ENCODE data around the gene SLC13A5. TPM values are rescaled to one million over a fixed set of nuclear protein-coding genes. Genes with fewer than 3 reads are reported as not detected.

Gene SLC13A5
- total RNA-seq, 4 donors from 2014 or later, result 0.25 TPM; not detected in 3

- DNase-seq (ENCODE audit: low spot score) (no peak), ATAC-seq (ENCODE audit: low FRiP score) (no peak)
- TF ChIP-seq CTCF (IDR thresholded peaks at IDR 0.05), result no peak
Measured at GRCh38 chr17:6724009-6724408, 10.8 kb upstream of the SLC13A5 start.

- ATAC-seq (ENCODE audit: low FRiP score), result no peak
- no peak for DNase-seq (ENCODE audit: low spot score)
- no peak for TF ChIP-seq CTCF (IDR thresholded peaks at IDR 0.05)
Measured at GRCh38 chr17:6721744-6722143, 8.6 kb upstream of the SLC13A5 start.

- ATAC-seq (ENCODE audit: low FRiP score) (no peak), DNase-seq (ENCODE audit: low spot score) (no peak)
- TF ChIP-seq CTCF (IDR thresholded peaks at IDR 0.05), result no peak
Measured at GRCh38 chr17:6716736-6717135, 3.6 kb upstream of the SLC13A5 start.

DNA sequence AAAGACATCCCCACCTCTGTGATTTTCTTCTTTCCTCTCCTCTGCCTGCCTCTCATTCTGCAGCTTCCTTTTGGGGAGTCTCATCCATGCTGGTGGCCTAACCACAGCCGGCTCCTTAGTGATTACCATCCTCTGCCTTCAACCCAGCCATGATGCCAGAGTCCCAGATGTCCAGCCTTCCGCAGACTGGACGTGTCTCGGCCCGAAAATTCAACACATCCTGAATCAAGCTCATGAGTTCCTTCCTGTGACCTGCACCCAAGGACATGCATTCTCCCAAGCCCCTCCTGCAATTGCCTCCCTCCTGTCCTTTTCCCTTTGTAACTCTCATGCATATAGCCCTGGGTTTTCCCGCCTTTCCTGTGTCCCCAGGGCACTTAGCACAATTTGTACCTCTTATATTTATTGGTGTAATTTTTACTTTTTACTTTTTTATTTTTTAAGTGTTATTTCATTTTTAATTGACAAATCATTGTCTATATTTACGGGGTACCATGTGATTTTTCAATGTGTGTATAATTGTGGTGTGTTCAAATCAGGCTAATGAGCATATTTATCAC is 1.2 kb upstream of the SLC13A5 start:
- no peak for DNase-seq (ENCODE audit: low spot score)
- ATAC-seq (ENCODE audit: low FRiP score), result no peak
- TF ChIP-seq CTCF (IDR thresholded peaks at IDR 0.05), result no peak

DNA sequence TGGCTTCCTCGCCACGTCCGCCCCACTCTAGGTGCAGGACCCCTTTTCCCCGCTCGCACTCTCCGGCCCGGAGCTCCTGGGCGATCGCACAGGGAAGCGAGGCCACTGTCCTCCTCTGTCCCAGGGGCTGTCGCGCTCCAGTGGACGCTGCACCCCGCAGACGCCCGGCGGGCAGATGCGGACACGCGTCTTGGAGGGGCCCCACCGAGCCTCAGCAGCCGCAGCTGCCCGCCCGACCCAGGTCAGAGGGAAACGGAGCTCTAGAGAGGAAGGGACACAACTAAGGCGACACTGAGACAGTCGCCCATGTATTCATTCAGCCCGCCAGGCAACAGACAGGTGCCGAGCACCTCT is 726 bp upstream of the SLC13A5 start:
- no peak for TF ChIP-seq CTCF (IDR thresholded peaks at IDR 0.05)
- no peak for DNase-seq (ENCODE audit: low spot score)
- no peak for ATAC-seq (ENCODE audit: low FRiP score)

DNA sequence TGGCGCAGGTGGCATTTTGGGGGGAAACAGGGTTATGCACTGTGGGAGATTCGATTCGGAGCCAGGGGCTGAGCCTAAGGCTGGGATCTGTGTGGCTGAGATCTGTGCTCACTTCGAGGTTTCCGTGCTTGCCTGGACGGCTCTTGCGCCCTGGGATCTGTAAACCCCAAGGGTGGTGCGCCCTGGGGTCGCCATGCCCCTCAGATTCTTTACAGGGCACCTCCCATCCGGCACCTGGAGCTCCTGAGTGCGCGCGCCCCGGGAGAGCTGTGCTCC is 377 bp downstream of the SLC13A5 start:
- no peak for TF ChIP-seq CTCF (IDR thresholded peaks at IDR 0.05)
- DNase-seq (ENCODE audit: low spot score) (no peak), ATAC-seq (ENCODE audit: low FRiP score) (no peak)

DNA sequence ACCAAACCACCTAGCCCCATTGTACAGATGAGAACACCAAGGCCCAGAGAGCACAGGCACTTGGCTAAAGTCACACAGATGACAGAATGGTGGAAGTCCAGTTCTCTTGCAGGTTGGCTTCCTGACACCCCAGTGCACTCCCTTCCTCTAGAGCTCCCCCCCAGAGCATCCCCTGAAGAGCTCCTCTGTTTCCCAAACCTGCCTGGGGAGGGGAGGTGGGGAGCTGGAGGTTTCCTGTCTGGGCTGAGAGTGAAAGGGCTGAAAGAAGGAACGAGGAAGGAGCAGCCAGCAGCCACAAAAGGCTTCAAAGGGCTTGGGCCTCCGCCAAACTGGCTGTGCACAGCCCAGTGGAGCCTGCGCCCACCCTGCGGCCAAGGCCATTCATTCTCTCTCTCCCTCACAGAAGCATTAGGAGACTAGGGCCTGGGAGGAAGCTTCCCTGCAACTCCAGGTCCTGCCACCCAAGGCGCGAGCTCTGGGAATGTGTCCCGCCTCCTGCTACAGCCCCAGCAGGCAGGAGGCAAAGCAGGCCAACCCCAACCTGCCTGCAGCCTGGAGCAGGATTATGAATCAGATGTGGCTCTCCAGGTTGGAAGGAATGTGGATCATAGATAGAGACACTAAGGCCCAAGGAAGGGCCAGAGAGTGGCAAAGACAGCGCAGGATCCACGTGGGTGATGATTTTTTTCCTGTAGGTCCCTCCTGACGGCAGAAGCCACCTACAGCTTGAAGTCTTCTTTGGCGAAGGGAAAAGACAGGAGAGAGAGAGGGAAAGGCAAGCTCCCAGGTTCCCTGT is 913 bp downstream of the SLC13A5 start:
- no peak for TF ChIP-seq CTCF (IDR thresholded peaks at IDR 0.05)
- no peak for ATAC-seq (ENCODE audit: low FRiP score)
- DNase-seq (ENCODE audit: low spot score), result no peak
